ENCODE data around the gene ARSK. TPM values are rescaled to one million over a fixed set of nuclear protein-coding genes. Genes with fewer than 3 reads are reported as not detected.

Gene ARSK, protein sequence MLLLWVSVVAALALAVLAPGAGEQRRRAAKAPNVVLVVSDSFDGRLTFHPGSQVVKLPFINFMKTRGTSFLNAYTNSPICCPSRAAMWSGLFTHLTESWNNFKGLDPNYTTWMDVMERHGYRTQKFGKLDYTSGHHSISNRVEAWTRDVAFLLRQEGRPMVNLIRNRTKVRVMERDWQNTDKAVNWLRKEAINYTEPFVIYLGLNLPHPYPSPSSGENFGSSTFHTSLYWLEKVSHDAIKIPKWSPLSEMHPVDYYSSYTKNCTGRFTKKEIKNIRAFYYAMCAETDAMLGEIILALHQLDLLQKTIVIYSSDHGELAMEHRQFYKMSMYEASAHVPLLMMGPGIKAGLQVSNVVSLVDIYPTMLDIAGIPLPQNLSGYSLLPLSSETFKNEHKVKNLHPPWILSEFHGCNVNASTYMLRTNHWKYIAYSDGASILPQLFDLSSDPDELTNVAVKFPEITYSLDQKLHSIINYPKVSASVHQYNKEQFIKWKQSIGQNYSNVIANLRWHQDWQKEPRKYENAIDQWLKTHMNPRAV
- 10 to 100 TPM in 4 of 5 donors, 1 to 10 TPM in 1; 9.2 to 18.8 (median 13.6) TPM for polyA plus RNA-seq (ENCODE audit: insufficient read depth in 1 of 5, insufficient read length in 5 of 5, low replicate concordance in 1 of 5)
- long read RNA-seq, donor 1, partial matches to known transcripts = 0 of 3 reads
- long read RNA-seq, donor 1, other reads (novel, unspliced or antisense) = 0 of 3 reads
- long read RNA-seq, donor 2, partial matches to known transcripts = 0 of 4 reads
- long read RNA-seq, donor 2, other reads (novel, unspliced or antisense) = 0 of 4 reads
- long read RNA-seq, donor 3 = 0 reads
- long read RNA-seq, donor 4, partial matches to known transcripts = 10 of 11 reads
- long read RNA-seq, donor 4, other reads (novel, unspliced or antisense) = 0 of 11 reads
- long read RNA-seq, donor 5, partial matches to known transcripts = 6 of 9 reads
- long read RNA-seq, donor 5, other reads (novel, unspliced or antisense) = 0 of 9 reads
- long read RNA-seq, donor 6, partial matches to known transcripts = 7 of 13 reads
- long read RNA-seq, donor 6, other reads (novel, unspliced or antisense) = 0 of 13 reads
- long read RNA-seq, donor 7, partial matches to known transcripts = 9 of 10 reads
- long read RNA-seq, donor 7, other reads (novel, unspliced or antisense) = 0 of 10 reads
- long read RNA-seq, donor 8, partial matches to known transcripts = 0 of 2 reads
- long read RNA-seq, donor 8, other reads (novel, unspliced or antisense) = 0 of 2 reads

DNA sequence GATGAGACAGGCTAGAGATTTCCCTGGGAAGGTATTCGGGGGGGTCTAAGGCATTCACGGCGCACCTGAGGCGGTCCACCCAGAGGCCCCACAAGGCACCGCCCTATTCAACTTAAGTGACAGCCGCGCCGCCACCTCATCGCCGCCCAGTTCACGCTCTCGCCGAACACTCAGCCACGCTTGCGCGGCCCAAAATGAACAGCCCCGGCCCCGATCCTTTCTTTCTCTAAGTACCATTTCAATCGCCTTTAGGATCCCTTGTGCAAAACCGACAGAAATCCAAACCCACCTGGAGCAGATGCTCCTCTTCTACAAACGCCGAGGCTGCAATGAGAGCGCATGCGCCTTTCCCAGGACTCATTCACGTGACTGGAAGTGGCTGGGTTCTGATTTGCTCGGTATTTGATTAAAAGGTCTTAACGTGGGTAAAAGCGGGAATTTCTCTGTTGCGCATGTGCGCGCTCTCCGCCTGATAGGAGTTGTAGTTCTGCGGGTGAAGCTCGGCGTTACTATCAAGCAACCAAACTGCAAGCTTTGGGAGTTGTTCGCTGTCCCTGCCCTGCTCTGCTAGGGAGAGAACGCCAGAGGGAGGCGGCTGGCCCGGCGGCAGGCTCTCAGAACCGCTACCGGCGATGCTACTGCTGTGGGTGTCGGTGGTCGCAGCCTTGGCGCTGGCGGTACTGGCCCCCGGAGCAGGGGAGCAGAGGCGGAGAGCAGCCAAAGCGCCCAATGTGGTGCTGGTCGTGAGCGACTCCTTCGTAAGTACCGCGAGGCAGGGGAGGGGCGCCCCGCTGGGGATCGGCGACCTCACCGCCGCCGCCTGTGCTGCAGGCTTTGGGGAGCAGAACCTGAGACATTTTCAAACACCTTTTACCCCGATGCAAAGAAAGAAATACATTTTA lies at the start of gene ARSK, which contains the start of gene SKIC3:
Gene ARSK (plus strand): TSS at position 455 of the 902 bp plus-strand sequence. CDS start 178 bp downstream, at position 633.
Gene SKIC3 (minus strand): TSS at position 331 of the 902 bp plus-strand sequence. CDS start 7,827 bp downstream, outside the sequence.
- peak; percentile 98 to 99 for DNase-seq

DNA sequence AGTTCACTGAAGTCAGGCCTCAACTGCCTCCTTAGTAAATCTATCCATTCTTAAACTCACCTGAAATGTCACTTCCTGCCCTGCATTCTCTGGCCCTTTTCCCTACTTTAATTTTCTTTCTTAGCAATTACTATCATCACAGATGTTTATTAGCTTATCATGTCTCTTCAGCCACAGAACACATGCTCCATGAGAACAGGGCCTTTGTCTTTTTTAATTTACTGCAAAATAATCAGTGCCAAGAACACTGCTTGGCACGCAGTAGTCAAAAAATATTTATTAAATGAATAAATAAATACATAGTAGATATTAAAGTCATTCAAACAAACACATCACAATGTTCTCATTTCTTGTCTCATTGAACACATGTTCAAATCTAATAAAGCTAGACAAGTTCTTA lies 46.4 kb upstream of the ARSK start:
- no peak for DNase-seq

DNA sequence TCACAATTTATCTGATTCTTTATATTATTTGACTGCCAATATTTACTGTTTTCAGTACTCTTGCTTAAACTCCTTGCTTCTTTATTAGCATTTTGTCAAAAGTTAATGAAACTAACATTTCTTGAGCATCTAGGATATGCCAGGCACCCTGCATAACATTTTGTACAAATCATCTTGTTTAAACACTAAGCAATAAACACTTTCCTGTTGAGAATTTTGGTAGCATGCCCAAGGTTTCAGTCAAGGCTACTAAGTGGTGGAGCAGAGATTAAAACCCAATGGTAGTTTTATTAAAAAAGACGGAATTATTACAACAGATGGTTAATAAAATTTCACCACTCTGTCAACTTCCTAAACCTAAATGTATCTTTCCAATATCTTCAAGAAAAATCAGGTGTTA lies 43.3 kb upstream of the ARSK start:
- DNase-seq = no peak

DNA sequence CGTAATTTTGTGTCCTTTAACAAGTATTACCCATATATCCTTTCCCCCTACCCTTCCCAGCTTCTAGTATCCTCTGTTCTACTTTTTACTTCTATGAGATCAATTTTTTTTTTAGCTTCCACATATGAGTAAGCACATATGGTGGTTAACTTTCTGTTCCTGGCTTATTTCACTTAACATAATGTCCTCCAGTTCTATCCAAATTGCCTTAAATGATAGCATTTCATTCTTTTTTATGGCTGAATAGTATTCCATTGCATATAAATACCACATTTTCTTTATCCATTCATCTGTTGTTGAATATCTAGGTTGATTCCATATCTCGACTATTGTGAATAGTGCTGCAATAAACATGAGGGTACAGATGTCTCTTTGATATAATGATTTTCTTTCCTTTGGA lies 36.5 kb upstream of the ARSK start:
- no peak for DNase-seq

DNA sequence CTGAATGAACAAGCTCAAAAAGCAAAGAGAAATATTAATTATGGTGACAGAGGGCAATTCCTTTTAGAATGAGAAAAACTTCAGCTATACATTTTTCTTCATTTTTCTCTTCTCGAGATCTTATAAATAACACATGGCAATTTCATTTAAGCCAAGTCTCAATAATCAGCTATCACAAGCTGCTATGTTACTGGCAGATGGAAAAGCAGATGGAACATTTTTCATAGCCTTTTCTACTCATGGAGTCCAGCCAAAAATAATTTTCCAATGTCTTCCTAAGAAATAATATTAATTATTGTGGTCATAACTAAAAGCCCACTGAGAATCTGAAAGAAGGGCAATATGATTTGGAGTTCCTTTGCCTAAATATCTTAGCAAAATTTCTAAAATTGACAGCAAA lies 35.8 kb upstream of the ARSK start:
- no peak for DNase-seq

DNA sequence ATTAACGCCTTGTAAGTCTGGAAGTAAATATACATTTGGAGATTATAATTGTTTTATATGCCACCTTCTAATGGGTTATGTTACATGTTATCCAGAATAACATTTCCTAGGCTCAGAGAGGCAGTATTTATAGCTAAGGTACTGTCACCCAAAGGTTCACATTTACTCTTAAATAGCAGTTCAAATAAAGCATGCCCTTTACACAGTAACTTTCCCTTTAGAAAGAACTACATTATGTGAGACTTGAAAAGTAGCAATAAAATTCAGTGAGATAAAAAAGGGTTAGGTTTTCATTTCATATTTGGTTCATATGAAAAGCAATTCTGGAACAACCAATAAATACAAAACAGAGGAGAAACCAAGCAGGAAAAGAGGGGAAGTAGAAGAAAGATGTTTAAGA lies 35.2 kb upstream of the ARSK start:
- no peak for DNase-seq

DNA sequence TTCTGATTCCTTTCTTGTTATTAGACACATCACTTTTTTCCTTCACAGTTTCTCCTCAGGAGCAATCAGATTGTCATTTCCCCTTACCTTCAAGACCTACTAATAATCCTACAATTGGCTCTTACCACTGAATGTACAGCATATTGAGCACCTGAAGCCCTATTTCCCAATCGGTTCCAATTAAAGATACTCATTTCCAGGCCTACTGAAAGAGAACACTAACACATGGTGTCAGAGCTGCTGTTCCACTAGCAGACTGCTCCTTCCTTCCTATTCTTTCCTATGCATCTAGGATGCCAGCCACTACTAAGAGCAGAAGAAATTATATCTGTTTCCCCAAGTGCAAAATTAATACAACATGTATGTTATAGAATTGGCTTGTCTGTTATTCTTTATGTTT lies 34.7 kb upstream of the ARSK start:
- no peak for DNase-seq

DNA sequence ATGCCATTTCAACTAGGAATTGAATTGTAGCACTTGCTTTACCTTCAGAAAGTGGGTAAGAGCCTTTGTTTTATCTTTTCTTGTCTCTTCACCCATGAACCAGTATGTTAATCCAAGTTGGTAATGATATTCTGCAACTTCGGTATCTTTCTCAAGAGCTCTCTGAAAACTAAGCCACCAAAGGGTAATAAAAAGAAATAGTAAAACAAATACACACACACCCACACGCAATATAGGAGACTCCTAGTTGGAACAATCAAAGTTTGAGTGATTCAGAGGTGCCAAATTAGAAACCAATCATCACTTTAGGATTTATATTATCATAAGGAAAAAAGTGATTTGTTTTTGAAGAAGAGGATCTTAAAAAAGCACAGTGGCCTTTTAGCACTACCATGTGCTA lies 30.5 kb upstream of the ARSK start:
- no peak for DNase-seq

DNA sequence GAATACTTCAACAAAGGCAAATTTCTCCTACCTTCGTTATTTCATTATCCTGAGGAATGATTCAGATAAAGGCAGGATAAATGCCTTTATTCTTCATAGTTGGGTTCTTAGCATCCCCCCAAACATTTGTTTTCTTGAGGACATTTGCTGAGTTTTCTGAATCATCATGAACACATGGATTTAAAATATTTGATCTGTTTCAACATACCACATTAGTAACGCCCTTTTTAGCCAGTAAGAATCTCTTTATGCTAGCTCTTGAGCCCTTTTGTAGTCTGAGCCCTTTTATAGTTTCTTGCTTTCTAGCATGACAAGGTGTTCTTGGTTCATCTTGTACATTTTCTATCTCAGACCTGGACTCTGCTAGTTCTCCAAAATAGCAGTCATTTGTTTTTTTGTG lies 28.0 kb upstream of the ARSK start:
- DNase-seq = no peak

DNA sequence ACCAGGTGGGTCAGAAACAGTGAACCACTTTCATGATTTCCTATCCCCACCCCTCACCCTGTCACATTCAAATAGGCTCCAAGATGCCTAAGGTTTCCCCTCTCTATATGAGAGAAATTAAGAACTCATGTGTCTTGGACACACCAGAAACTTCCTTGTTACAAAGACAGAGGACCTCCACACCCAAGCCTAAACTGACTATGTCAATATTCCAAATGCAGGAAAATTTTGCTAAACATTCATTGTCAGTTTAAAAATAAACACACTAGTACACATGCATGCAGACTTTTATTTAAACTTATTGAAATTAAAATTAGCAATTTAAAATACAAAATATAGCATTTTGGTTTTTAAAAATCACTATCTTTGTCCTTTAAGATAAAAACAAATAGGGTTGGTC lies 26.3 kb upstream of the ARSK start:
- no peak for DNase-seq

DNA sequence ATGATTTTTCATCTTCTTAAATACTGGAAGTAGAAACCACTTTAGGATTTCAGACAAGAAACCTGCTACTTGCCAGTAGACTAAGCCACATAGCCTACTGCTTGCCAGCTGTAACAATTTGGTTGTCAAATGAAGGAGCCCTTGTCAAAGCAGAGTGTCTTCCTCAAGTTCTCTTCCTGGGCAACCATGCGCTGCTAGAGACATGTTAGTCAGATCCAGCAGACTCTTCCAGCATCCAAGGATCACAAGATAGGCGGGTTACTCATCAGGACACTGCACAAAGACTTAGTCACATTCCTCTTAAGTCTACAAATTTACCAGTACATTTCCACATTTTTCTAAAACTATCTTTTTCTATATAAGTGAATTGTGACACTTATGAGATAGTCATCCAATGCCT lies 24.5 kb upstream of the ARSK start:
- DNase-seq = no peak

DNA sequence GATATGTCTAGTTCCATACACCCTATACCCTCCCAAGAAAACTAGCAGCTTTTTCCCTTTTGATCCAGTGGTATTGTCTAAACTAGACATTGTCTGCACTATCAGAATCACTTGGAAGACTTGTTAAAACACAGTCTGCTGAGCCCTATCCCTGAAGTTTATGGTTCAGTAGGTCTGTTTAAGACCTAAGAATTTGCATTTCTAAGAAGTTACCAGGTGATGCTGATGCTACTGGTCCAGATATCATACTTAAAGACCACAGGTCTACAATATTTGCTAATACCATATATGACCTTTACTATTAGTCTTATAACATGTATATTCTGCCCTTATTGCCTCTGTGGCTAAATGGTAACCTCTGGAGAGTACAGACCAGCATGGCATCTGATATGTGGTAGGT lies 23.4 kb upstream of the ARSK start:
- DNase-seq = no peak

DNA sequence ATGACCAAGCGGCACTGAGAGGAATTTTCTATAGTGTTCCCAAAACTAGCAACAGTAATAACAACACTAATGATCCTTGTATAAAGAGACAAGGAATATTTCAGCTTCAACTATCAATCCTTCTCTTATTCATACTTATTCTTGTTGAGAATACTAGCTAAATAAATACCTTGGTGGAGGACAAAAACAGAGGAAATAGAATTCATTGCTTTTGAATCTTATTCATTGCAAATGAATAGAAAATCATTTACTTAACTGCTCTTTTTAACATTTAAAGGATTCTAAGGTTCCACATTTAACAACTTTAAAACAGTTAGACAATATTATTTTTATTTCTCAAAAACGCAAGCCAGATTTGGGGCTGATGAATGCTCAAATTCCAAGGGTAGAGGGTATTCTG lies 22.5 kb upstream of the ARSK start:
- DNase-seq = no peak

DNA sequence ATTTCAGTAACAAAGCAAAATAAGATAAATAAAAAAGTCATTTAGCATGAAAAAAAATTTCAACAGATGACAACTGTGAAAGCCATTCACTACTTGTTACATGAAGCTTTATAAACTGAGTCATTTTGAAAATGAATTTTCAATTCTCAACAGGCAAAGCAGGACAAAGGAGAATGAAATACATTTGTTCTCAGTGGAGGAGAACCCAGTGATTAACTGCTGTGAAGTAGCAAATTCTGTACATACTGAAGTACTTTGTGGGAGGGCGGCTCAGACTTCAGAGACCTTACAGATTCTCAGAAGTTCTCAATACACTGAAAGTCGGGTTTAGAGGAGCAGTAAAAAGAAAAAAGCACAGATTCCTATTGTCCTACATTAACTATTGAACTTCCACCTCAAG lies 21.8 kb upstream of the ARSK start:
- DNase-seq = no peak

DNA sequence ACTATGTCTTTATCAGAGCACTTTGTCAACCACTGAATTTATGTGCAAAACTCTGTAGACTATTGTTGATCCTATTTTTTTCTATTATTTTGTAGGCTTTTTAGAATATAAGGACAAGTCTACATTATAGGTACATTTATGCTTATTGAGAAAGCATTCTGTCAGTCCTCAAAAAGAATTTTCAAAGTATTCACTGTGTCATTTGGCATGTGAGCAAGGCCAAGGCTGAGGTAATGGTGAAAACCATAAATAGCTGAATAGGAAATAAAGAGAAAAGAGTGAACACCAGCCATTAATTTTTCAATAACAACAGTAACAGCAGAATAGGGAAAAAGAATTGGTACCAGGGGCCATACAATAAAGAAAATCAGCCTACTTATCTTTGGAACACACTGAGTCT lies 21.1 kb upstream of the ARSK start:
- DNase-seq = no peak

DNA sequence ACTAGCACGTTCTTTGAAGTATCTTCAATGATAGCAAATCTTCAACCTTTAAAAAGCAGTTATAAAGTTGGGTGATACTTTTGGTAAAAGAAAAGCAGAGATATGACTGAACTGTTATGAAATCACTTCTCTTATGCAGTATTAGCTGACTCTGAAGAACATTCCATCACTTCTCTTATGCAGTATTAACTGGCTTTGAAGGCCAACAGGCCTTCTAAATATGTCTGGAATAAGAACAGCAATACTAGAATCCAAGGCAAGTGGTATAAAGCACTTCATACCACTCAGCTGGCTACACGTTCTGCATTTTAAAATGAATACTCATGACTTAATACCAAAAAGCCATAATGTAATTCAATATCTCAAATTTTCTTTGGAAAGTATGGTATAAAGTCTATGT lies 17.4 kb upstream of the ARSK start:
- DNase-seq = peak in 1 of 2 donors; percentile 8

DNA sequence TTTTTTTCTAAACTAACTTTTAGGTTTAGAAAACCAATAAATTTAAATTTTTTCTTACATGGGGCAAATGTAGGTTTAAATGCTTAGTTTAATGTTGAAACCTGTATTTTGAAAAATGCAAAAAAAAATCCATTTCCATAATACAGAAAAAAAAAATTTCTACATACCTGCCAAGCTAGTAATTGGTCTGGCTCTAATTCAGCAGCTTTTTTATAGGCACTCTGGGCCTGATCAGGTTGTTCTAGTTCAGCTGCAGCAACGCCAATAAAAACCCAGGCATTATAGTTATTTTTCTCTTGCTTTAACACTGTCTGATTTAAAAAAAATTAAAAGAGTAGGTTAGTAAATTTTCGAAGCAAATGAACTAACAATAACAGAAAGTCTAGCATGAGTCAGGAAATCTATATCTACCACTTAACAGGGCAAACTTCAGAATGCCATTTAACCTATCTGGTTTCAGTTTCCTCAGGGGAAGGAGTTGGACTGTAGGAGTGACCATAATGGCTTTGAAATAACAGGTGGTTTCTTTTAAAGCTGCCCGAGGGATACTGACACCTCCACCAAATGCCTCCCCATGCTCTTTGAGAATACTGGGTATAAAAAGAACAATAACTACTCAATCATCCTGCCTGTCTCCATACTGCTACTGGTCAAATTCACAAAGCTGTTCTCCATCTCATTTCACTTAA lies 11.7 kb upstream of the ARSK start:
- DNase-seq = no peak

DNA sequence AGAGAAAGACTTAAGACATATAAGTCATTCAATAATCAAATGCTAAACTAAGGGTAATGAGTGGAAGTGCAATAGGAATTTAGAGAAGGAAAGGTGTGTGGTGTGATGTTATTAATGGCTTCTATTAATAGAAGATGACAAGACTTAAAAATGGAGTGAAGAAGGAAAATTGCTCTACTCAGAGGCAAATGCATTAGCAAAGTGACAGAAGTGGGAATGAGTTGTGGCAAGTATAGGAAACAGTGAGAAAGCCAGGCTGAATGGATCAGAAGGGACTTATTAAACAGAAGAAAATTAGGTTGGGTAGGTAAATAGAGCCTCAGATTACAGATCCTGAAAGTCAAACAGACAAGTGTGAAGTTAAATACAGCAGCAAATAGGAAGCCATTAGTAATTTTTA lies 5.9 kb upstream of the ARSK start:
- DNase-seq = no peak

DNA sequence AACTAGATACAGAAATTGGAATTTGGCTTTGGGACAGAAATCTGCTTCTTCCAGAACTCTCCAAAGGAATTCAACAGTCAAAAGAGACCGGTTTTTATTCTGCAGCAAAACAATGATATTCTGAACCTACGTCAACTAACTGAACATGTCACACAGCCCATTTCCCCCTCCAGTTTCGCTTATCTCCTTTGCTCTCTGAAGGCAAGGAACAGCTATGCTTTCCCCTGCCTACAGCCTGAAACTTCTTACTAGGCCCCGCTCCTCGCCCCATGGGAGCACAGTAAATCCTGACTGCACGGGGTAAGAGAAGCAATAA lies 612 bp upstream of the ARSK start:
- no peak for DNase-seq

DNA sequence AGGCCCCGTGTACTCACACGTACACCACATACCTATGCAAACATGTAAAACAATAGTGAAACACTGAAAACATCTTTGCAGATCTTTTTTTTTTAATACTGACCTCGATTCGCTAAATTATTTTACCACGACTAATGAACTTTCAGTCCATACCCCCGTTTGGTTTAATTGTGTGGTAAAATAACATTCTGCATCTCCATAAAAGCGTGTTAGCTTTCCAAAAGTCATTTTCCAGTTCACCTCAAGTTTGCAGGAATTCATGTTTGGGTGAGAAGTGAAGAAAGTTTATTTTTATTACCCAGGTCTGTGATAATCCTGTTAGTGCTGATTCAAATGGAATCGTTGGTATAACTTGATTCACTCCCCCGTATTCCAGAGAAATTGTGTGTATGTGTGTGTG lies 652 bp downstream of the ARSK start:
- no peak for DNase-seq

DNA sequence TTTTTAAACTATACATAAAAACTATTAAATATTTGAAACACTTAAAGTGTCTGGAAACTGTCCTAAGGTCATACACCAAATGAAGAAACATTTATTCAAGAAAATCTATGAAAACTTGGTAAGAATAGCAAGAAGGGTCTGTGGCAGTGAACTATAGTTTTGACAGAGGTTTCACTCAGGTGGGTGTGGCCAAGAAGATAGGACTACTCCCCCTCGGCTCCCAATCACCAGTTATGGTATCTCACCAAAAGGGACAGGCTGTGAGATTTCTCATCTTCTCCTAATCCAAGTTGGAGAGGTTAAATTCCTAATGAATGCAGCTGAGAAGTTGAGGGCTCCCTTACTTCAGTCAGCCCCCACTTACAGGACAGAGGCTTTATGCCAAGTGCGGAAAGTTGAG lies 2.9 kb downstream of the ARSK start:
- no peak for DNase-seq
